GM19238 (cell line): ENCODE results near the gene NAV2.

Source experiments
- DNase-seq: peaks from one replicate; pipeline ENCODE4 v3.0.0; 2011; ENCODE audit warnings: low spot score; ENCODE audit not compliant: insufficient read length

Gene NAV2

DNA sequence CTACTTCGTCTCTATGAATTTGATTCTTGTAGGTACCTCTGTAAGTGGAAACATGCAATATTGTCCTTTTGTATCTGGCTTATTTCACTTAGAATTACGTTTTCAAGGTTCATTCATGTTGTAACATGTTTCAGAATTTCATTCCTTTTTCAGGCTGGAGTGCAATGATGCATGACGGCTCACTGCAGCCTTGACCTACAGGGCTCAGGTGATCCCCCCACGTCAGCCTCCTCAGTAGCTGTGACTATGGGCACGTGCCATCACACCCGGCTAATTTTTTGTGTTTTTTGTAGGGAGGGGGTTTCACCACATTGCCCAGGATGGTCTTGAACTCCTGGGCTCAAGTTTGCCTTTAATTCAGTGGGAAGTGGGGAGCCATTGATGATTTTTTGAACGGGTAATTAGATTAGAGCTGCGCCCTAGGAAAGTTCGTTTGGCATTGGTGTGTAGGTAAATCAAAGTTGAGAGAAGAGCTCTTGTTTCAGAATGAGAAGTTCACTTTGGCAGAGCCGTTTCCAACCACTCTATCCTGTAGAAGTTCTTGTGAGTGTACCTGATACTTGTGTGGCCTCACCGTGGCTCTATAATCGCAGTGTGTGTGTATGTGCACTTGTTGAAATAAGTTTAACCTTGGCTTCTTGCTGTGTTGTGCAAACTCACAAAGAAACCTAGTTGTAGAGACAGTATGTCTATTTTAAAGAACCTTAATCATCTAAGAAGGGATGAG lies 115.9 kb downstream of the NAV2 start:
- DNase-seq, result no peak

DNA sequence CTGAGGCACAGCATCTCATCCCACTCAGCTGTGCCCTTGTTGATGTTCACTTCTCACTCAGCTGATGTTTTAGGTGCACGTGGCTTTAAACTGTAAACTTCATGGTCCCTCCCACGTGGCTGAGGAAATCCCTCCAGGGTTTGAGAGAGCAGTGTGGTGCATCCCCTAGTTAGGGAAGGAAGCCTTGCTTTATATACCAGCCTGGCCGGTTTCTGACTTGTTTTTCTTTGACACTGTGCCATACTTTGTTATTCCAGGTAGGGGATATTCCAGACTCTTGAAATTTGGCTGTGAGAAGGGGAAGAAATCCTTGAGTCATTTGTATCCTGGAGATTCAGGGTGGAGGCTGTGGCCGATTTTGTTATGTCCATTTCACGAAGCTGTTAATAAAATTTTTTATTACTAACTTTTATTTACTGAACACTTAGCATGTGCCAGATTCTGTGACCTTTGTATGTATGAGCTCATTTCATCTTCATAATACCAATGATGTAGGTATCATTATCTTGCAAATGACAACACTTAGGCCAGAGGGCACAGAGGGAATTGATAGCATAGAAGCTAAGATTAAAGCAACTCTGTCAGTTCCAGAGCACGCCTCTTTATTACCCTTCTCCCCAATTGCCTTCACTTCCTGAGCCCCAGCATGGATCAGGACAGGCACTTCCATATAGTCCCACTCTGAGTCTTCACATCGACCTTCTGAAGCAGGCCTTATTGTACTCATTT lies 116.6 kb downstream of the NAV2 start:
- DNase-seq, result no peak

DNA sequence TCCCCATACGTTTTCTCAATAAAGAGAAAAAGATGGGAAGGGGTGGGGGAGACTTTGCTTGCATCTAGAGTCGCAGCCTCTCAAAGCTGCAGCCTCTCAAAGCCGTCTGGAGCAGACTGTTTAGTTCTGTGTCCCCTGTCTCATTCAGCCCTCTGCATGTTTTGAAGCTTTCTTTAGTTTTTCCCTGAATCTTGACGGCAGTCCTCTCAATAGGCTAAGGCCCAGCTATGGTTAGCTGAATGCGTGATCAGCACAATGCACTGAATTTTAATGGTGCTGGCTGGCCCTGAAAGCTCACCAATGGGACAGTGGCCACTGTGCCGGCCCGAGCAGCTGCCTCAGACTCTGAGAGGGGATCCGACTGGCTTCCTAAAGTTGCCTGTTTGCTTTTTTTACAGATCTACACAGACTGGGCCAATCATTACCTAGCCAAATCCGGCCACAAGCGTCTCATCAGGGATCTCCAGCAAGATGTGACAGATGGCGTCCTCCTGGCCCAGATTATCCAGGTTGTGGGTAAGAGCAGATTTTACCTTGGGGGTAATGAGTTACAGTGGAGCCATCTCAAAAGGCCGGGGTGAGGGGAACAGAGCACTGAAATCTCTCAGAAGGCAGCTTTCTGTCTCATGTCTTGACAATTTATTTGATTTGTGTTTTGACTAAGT lies 119.6 kb downstream of the NAV2 start:
- no peak for DNase-seq

DNA sequence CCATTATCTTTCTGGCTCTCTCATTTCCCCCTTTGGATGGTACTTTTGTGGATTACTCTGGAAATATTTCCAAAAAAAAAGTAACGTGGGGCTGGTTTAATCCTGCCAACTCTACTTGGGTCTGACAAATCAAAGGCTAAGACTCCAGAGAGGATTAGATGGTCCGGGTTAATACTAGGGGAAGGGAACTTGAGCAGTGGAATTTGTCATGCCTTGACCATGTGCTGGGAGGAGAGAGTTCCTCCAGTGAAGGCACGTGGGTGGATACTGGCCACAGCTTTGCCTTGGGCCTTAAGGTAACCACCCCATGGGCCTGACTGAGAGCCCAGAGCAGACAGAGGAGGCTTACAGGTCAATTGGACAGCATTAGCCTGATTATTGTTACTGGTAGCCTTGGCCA lies 120.3 kb downstream of the NAV2 start:
- no peak for DNase-seq

DNA sequence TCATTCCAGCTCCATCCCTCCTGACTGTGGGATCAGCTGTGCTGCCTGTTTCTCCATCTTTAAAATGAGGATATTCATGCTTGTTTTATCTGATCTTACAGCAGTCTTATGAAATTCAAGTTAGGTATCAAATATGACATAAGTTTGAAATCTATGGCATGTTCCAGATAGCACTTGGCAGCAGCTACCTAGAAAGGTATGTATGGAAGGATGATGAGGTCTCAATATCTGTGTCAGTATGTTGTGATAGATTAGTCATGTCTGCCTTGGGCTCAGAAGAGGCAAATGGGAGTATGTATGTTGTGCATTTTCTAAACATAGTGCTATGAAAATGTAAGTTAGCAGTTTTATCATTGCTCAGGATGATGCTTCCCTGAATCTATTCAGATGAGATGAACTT lies 122.1 kb downstream of the NAV2 start:
- no peak for DNase-seq

DNA sequence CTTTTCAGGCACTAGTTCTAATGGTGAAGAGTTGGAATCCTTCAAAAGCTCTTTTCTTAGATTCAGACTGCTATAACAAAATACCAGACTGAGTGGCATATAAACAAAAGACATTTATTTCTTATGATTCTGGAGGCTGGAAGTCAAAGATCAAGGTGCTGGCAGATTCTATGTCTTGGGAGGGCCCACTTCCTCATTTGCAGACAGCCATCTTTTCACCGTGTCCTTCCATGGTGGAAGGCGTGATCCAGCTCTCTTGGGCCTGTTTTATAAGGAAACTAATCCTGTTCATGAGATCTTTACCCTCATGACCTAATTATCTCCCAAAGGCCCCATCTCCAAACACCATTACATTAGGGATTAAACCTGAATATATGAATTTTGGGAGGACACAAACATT lies 124.0 kb downstream of the NAV2 start:
- no peak for DNase-seq

DNA sequence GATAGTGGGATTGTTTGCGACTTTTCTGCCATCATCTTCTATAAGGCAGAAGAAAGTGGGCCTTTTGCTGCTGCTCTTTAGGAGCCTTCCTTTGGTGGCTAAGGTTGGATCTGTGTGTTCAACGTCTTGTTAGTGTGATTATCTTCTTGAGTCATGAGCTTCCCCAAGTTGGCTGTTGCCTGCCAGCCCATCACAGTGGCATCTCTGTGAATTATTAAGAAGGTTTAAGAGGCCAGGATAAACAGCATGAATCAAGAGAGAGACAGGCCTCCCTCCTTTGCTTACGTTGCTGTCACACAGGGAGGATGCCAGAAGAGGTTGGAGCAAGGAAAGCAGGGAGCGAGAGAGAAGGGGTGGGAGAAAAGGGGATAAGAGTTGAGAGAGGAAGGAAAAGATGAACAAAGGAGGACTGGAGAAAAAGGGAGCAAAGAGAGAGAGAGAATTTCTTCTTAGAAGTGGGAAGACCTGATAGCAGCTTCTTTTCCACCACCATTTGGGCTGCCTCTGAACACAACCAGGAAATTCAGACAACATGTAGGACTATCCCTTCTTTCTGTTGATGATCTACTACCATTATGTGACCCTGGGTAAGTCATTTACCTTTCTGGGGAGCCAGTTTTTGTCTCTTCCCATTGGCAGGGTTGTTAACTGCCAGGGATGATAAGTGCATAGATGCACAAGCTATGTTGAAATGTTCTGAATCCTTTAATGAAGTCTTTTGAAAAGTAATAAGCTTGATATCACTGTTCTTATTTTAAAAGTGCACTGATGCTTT lies 126.5 kb downstream of the NAV2 start:
- no peak for DNase-seq

DNA sequence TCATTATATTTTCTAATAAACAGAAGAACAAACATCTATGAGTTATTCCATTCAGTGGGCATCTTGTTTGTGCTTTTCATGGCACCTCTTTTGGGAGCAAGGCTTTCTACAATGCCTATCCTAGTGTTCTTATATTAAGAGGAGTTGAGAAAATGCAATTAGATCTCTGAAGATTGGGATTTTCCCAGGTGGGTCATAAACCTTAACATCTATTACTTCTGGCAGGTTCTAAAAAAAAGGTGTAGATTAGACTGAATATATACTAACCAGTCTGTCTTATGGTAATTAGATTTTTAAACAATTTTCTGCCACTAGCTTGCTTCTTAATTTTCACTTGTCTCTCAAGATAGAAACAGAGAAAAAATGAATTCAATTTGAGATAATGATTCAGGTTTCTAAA lies 128.3 kb downstream of the NAV2 start:
- DNase-seq, result no peak

DNA sequence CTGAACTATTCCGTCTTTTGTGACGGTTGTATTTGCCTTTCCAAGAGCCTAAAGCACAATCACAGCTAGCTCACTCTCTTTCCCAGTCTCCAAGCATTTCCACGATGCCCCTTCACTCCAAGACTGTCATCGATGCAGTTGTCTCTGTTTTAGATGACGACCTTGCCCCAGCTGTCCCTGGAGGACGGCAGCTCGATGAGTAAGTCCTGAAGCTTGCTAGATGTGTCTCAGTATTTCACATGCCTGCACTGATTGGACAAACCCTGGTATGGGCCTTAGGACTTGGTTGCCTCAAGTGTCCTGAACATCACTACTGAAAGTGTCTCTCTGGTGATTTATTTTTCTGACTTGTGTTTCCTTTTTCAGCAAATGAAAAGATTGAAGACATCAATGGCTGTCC lies 129.9 kb downstream of the NAV2 start:
- no peak for DNase-seq

DNA sequence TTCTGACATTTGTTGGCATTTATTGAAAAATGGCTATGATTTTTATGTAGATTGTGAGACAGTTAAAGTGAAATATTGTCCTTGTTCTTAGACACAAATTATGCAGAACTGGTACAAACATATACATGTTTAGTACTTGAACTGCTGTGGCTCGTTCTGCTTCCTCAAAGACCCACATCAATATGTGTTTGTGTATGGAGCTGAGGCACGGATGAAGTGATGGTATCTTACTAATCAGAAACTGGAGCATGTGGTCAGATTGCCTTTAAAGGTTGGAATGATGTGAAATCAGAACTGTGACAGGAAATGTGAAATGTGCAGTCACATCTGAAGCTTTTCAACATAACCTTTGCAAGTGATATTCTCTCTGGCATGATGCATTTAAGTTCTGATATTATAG lies 130.4 kb downstream of the NAV2 start:
- DNase-seq, result no peak

DNA sequence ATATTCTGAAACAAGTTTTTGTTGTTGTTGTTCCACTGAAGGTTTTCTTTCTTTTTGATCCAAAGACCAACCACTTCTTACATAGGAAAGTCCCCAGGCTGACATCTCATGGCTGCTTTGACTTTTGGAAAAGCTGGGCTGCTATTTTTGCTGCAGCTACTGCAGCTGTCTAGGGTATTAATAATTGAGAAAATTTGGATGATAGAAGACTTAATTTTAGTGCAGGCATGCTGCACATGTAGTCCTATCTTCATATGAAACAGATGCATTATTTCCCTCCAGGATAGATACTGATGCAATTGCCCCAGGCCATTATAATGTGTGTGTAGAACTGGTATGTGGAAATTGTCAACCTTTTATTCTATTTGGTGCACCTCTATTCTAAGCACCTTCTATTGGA lies 131.4 kb downstream of the NAV2 start:
- DNase-seq, result no peak

DNA sequence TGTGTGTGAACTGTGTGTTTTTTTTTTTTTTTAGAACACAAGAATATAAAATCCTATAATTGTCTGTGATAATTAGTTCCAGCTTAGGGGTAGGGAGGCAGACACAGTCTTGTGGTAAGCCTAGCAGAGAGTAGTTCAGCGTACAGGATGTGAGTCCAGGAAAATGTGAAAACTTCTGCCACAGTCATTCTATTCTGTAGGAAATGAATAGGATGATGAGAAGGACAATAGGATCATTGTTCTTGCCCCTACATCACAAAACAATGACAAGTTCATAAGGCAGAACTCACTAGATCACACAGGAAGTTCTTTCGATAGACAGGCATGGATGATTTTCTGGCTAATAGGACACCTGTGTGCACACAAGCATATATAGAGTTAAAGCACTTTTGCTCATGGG lies 132.2 kb downstream of the NAV2 start:
- DNase-seq, result no peak

DNA sequence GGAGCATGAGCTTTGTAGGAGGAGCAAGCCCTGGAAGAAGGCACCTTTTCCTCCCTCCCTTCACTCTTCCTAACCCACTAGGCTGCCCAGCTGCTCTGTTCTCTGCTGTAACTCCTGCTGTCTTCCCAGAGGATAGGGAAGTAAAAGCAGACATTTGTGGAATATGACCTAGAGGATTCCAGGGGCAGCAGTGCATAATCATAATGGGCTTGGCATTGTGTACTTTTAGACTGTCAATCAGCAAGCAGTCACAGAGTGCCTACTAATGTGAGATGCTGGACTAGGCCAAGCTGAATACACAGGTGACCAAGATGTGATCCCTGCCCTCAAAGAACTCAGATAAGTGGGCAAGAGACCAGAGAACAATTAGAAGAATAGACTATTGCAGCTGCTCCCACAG lies 133.0 kb downstream of the NAV2 start:
- DNase-seq, result no peak

DNA sequence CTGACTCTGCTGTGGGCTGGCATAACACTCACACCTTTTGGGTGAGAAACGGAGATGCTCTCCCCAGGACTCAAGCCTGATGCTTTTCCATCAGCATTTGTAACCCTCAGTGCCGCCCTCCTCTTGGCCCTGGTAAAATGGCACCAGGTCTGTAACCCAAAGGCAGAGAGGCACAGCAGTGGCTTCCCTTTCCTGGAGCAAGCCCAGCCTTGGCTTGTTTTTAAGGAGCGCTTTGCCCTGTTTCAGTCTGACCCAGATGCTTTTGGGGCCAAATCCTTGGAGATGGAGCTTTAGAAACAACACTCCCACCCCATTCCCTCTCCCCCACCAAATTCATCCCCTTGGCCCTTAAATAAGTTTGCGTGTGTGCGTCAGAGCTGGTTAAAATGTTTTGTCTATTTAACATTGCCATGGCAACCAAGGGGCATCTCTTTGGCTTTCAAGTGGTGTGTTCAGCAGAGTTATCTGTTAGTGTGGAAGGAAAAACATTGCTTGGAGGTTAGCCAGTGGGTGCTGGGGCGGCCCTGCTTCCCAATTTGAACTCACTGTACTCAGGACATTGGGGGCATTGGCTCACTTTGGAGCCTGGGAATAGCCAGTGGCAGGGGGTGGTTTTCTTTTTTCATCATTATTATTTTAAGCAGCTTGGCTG lies 134.1 kb downstream of the NAV2 start:
- DNase-seq, result no peak

DNA sequence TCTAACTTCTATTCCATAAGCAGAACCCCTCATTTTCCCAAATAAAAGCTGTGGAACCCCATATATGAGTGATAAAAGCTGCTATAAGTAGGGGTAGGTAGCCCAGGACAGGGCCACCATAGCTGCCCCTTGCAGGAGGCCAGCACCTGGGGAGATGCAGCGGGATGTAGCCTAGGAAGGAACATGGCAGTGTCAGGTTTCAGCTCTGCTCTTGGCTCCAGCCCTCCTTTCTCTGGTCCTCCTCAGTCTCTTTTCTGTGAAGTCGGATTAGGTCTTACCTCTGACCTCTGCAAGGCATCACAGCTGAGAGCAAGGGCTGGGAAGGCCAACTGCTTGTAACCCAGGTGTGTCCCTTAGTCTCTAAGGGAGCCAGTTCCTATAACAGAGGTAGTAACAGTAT lies 135.6 kb downstream of the NAV2 start:
- no peak for DNase-seq

DNA sequence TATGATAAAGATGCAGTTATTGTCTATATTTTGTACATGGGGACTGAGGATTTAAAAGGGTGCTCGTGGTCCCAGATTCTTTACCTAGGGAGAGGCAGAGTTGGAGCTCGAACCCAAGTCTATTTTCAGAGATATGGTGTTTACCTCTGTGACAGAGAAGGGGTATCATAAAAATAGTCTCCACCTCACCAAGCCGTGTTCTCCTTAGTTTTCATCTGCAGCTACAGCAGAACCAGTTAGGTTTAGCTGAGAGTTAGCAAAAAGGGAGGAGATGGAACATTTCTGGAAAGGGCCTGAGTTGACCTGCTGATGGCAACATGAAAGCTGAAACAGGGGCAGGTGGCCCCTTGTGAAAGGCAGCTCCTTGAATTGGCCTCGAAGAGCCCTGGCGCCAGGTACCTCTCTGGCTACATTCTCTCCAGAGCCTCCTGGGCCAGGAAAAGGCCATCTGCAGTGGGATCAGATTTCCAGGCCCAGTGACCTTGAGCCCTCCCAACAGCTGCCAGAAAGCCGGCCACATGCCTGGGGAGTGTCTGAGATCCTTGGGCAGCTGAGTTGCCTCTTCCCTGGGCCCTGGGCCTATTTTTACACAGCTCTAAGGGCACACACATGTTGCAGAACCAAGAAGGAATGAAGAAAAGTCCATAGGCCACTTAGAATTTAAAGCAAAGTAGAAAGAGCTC lies 136.6 kb downstream of the NAV2 start:
- DNase-seq, result no peak

DNA sequence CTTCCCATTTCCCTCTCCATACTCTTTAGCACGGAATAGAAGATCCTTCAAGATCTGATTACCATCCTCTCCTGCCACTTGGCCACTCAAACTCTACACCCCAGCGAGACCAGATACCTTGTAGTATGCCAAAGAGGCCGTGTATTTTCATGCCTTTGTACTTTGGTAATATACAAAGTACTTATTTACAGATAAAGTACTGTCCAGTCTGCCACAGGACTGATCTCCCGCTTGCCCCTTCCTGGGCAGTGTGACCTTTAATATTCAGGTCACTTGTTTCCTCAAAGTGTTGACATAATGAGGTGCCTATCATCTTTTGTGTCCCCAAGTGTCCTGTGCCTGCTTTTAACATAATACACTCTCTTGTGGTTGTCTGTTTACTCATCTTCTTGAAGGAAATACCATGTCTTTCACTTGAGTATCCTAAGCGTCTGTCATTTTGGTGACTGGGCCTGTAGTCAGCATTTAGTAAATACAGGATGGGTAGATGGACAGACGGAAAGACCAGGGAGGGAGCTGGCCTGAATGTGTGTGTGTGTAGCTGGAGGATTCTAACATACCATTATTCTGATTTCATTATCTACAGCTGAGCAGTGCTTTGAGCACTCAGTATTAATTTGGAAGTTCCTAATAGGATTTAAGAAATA lies 137.4 kb downstream of the NAV2 start:
- DNase-seq, result no peak

DNA sequence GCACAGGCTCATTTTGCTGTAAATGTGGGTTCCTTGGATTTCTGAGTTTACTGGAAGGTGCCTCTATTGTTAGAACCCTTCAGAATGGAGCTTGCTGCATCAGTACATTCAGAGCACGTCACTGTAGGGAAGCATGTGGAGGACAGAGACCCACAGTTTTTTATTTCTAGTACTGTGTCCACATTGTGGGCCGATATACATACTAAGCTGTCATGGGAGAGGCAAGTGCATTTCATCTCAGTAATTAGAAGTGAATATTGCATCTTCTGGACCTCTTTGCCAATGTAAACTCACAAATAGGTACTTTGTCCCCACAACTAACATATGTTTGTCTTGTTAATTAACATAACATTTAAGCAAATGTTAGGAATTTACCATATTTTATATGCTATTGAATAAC lies 139.7 kb downstream of the NAV2 start:
- no peak for DNase-seq

DNA sequence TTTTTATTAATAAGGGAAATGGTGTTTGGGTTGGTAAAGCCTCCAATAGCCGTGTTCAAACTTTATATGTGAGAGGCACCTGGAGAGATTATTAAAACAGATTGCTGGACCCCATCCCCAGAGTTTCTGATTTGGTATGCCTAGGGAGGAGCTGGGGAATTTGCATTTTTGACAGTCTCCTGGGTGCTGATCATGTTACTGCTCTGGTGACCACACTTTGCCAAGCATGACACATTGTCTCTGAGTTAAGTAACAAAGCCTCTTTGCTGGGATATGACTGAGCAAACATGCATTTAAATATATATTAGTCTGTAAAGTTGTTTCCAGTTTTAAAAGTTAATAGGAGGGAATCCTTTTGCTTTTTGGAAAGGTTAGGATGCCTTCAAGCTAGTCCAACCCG lies 140.4 kb downstream of the NAV2 start:
- DNase-seq, result no peak

DNA sequence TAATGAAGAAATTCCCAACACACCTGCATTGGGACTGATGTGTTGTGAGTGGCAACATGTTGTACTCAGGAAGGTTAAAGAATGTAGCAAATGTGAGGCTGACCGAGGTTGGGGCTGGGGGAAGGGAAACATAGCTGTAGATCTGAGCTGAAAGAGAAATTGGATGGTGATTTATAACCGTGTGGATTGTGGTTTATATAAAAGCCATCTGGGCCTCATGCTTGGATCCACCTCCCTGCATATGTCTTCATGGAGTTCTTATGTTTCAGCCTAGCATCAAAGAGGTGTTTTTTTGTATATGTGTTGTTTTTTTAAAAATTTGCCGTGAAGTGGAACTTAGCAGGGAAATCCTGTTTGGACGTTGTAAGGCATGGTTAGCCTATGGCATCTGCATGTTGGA lies 141.3 kb downstream of the NAV2 start:
- no peak for DNase-seq
